Femur (tissue), 1 donor: Measurements from ENCODE around the gene RFX8.
"Not testable (repeated sequence)": the region's sequence is repeated elsewhere in the genome, so short reads cannot be mapped to it uniquely, and the experiment has no call there.

ENCODE experiments used
- DNase-seq: peaks from one replicate; pipeline ENCODE4 v3.0.0-alpha.2; 2017

Gene RFX8

DNA sequence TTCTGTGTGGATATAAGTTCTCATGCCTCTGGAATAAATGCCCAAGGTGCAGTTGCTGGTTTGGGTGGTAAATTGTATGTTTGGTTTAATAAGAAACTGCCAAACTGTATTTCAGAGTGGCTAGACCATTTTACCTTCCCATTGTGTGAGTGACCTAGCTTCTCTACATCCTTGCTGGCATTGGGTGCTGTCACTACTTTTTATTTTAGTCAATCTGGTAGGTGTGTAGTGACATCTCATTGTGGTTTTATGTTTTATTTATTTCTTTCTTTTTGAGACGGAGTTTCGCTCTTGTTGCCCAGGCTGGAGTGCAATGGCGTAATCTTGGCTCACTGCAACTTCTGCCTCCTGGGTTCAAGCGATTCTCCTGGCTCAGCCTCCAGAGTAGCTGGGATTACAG is 36.4 kb downstream of the RFX8 start:
- DNase-seq: not testable (repeated sequence)

DNA sequence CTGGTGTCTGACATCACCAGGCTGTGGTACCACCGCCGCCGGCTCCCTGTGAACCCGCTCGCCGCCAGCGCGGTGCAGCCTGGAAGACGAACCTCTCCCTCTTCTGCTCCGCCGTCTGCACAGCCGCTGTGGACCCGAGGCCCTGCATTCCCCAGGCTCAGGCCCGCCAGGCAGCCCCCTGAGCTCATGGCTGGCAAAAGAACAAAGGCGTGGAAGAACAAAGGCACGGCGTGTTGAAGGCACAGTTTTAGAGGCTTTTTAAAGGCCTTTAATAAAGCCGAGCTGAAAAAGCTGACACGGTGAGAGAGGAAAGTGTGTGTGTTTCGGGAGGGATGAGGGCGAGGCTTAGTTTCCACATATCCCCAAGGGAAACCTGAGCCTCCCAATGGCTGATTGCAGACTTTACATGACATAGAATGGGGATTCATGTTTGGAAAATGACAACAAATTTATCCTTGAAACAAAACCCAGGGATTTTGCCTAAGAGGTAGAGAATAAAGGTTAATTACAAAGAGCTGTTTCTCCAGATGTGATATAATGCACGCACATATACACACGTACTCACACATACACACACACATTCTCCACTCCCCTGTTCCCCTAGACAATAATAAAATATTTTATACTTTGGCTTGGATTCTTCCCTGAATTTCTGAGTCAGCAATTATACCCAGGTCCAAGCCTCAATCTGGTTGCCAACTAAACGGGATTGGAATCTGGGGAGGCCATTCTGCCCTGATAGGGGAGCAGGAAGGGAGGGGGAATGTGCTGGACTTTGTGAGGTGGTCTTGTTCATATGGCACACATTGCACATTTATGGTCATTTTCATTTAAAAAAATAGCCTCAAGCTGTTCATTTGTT is 39.7 kb downstream of the RFX8 start:
- peak; percentile 57 for DNase-seq

DNA sequence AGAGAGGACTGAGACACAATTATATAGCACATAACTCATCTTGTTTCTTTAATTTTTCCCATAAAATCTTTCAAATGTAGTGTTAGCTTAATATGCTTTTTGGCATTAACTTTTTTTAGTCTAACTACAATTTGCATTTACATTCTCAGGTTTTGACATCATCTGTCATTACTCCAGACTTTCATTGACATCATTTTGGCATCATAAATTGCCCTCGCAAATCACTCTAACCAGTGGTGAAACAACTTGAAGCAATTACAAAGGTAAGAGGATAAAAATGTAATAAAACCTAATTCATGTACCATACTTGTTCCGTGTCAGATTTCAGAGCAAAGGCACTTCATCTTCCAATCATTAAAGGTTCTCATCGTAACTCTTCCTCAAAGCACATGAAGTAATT is 41.4 kb downstream of the RFX8 start:
- DNase-seq: no peak

DNA sequence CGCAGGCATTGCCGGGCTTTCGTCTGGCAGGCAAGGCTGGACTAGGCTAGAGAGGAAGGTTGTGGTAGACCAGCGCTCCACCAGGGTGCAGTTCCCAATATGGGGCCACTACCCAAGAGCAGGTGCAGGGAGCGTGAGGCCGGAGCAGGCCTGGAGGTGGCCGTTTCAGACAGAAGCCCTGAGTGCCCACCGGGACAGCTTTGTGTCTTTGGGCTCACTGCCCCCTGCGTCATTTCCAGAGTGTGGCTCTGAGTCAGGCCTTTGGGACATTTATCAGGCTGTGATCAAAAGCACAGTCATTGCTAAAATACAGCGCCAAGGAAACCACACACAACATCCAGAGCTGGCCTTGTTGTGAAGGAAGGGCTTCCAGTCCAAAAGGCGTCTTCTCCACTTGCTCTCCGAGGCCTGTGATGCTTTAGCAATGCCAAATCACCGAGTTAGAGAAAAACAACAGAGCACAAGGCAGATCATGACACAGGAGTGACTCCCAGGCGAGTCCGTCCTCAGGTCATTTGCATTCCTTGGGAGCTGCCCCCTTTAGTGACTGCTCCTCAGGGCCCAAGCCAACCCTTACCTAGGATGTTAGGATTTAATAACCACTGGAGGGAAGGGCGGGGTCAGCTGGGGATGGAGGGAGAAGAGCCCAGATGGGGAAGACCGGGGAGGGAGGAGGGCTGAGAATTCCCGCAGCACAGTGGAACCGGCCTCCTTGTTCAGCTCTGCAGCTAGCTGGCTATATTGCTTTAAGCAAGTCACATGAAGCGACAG is 42.3 kb downstream of the RFX8 start:
- no peak for DNase-seq

DNA sequence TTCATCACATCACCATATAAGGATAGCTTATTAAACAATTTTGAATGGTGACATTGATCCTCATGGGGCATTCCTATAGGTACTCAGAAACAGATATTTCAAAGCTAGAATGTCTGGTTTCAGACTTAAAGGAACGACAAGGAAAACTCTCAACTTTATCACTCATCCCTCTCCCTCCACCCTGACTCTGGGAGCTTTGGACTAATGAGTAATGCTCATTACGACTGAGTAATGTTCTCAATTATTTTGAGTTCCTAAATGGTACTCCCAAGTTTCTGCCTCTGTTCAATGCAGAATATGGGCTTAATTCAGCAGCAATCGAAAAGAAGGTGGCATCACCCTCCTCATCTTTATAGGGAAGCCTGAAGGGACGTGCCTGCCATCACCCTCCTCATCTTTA is 43.4 kb downstream of the RFX8 start:
- DNase-seq: no peak

DNA sequence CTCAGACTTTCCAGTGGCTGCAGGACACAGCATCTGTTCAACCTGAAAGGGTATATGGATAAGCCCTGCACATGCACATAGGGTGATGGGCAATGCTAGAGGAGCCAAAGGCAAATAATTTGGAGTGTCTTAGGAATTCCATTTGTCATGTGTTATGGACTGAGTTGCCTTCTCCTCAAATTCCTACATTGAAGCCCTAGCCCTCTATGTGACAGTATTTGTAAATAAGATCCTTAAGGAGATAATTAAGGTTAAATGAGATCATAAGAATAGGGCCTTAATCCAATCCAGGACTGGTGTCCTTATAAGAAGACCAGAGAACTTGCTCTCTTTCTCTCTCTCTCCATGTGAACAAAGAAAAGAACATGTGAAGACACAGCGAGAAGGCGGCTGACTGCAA is 44.8 kb downstream of the RFX8 start:
- DNase-seq: no peak

DNA sequence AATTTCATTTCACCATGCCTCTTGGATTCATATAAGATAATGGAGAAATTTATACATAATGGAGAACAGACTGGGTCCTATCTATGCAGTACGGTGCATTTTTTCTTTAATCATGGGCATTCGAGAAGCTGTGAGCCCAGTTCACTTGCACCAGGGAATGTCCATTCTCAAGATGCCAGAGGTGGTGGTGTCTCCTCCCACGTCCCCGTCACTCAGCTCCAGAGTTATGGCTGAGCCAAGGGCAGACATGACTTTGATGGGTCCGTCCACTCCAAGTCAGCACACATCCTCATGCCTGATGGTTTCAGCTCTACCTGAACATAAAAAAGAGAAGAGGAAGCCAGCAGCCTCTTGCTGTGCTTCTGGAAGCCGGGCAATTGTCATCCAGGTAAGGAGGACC is 45.5 kb downstream of the RFX8 start:
- DNase-seq: no peak

DNA sequence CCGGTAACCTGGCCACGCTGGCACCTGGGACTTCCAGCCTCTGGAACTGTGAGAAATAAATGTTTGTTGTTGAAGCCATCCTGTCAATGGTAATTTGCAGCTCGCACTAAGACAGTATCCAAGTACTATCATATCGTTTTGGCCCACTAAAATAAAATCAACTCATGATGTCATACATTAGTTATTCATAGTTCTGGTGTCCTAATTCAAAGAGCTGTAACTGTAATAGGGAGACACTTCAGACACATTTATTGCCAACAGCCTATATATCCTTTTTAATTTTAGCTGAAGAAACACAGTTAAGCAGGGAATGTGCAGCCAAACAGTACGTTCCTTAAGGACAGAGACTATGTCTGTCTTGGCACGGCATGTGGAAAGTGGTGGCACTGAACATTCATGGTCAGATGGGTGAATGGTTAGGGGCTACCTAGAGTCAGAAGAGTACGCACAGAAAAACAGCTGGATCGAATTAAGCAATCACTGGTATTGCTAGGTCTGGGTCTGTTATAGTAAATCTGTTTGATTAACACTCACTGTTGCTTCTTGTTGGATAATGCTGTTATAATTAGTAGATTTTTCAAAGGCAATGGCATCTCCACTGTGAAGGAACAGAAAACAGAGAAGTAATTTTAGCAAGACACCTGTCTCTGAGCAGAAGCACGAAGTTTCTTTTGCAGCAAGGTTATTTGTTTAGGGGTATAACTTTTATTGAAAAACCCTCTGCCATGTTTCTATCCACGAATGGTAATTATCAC is 46.3 kb downstream of the RFX8 start:
- DNase-seq: no peak

DNA sequence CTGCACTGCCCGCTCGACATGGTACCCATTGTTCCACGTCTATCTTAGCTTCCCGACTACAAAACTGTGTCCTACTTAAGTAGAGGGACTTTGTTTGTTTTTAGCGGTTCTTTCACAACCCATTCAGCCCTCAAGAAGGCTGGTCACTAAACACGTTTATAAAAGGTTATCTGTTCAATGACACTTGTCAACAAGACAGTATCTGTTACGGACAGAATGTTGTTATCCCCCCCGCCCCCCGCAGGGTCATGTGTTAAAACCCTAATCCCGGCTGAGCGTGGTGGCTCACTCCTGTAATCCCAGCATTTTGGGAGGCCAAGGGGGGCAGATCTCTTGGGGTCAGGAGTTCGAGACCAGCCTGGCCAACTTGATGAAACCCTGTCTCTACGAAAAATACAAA is 47.2 kb downstream of the RFX8 start:
- no peak for DNase-seq

DNA sequence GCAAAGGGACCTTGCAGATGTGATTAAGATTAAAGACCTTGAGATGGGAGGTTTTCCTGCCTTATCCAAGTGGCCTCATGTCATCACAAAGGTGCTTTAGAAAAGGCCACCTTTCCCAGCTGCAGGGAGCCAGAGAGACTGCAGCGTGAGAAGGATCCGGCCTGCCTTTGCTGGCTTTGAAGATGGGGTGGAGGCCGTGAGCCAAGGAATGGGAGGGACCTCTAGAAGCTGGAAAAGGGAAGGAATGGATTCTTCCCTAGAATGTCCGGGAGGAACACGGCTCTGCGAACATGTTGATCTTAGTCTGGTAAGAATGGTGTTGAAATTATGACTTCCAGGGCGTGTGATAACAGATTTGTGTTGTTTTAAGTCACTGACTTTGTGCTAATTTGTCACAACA is 47.7 kb downstream of the RFX8 start:
- DNase-seq: no peak

DNA sequence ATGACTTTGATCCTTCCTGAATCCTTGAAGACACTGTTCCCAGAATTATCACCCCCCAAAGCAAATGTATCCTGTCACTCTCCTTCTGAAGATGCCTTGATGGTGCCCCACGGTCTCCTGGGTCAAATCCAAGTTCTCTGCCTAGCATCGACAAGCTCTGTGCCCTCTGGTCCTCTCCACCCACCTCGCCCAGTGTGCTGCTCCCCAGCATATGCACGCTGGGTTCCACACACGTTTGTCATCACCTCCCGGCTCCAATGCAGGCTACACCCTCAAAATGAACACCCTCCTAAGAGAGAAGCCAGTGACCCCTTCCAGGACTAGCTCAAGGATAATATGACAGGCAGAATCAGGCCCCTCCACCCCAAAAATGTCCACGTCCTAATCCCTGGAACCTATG is 48.1 kb downstream of the RFX8 start:
- DNase-seq: no peak

DNA sequence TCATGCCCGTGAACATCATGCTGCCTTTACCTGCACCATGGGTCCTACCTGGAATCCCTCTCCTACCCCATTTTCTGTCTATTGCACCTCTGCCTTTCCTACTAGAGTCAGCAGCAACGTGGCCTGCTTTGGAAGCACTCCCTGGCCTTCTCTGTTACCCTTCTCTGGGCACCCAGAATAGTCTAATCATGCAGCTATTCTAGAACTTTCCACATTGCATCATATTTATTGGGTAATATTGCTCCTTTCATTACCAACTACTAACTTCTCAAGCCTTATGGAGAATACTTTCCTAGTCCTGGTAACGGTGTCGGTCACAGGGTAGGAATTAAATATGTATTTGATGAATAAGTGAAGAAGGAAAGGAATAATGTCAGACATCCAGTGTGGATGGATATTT is 54.3 kb downstream of the RFX8 start:
- no peak for DNase-seq

DNA sequence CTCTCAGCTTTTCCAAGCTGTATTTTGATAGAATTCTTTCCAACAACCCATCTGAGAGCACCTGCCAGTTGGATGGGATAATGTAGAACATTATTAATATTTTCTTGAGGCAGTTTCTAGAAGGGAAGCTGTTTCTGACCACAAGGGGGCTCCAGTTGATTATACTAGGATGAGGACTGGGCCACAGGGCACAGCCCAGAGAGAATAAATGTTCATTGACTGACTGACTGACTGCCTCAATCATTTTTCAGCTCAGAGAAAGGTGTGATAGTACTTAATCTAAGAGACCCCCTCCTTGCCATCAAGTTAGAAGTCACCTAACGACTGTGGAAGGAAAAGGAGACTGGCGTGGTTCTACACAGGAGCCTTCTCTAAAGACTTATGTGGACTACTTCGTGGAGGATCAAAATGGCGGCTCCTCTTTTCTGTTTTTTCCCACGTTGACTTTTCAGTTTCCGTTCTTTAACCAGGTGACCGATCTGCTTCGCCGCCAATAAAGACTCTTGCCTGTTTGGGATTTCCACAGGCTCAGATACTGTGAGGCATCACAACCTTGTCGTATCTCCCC is 55.7 kb downstream of the RFX8 start:
- DNase-seq: peak; percentile 63

DNA sequence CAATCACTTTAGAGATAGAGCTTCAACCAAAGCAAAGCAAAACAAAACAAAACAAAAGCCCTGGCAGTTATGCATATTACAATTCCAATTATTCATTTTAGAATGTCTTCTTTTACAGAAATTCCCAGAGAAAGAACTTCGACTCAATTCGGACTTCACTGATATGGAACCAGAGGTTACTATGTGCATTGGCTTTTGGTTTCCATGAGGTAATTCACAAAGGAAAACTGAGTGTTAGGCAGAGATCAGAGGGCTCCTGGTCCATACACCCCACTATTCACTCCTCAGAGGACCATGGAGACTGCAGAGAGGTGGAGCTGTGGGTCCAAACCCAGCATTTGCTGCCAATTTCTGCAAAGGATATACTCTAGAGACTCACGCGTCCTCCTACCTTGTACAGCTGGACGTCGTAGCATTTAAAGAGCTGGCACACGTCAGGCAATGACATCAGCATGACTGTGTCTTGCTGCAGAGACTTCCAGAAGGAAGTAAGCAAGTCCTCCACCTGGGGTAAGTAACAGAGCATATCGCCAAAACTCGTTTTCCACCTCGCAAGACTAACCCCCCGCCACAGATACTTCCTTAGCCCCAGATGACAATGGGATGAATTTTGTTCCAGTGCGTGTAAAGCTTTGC is 56.3 kb downstream of the RFX8 start:
- peak; percentile 47 for DNase-seq

DNA sequence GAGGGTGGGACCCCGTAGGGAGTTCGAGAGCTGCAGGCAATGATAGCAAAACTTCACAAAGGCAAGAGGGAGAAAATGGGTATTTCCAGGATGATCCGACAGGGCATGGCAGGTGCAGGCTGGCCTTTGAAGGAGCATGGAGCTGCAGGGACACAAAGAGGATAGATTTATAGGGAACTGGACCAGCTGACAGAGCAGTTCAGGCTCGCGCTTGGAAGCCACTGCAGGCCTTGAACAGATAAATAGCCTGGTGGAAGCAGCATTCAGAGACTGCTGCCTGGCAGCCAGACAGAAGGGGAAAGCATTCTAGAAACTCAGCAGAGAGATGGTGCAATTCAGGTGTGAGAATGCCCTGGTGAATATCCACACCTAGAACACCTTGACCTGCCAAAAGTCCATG is 58.3 kb downstream of the RFX8 start:
- DNase-seq: no peak

DNA sequence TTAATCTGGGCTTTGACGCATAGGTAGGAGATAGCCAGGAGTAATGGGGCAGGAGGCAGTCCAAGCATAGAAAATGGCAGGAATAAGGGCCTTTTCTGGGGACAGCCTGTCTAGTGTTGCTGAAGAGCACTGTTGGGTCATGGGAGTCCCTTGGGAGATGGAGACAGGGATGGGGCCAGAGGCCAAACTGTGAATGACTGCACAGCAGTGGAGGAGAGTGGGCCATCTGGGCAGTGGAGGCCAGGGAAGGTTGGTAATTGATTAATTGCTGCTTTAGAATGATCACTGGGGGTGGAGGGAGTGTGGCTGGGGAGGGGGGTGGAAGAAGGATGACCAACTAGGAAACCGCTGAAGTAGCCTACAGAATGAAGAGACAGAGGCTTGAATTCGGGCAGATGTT is 59.0 kb downstream of the RFX8 start:
- DNase-seq: no peak

DNA sequence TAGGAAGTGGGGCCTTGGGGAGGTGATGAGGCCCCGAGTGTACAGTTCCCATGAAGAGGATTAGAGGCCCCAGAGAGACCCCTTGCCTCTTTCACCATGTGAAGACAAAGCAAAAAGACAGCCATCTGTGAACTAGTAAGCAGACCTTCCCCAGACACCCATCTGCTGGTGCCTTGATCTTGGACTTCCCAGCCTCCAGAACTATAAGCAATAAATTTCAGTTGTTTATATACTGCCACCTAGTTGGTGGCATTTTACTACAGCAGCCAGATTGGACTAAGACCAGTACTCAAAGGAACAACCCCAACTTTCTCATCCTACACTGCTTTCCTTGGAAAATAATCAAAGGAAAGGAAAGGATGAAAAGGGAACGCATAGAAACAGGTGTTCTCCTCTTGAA is 59.7 kb downstream of the RFX8 start:
- DNase-seq: no peak

DNA sequence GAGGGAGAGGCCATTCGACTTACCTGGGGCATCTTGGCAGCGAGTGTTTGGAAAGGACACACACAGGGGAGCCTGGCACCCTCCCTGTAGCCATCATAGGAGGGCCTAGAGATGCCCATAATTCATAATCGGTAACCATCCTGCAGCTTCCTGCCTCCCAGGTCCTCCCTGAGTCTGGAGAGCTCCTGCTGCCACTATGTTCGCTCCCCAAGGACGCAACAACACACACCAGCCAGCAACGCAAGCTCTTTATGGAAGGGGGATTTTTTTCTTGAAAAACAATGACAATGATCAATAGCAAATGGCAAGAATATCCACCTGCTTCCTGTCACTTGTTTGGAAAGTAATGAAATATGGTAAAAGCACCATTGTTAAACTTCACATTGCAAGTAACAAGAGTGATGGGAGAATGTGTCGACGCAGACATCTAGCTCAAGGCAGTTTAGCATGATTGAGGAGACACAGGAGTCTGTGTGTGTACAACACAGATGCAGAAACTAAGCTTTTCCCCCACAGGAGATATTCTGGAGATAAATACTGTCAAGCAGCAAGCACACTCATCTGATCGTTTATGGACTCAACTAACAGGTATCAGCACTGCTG is 62.7 kb downstream of the RFX8 start:
- no peak for DNase-seq

DNA sequence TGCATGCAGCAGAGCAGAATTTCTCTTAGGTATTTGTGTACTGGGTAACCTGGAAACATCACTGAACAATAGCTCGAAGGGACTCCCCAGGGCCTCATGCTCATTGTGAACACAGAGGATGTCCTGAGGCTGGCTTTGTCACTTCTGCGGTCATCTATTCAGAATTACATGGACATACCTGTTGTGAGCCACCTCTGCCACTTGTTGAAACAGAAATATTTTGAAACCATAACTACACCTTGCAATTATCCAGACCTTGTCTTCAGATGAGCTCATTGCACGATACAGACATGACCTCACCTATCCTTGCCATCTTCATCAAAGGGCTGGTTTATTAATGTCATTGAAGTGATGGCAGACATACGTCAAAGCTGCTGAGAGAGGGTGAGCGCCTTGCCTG is 64.2 kb downstream of the RFX8 start:
- DNase-seq: no peak

DNA sequence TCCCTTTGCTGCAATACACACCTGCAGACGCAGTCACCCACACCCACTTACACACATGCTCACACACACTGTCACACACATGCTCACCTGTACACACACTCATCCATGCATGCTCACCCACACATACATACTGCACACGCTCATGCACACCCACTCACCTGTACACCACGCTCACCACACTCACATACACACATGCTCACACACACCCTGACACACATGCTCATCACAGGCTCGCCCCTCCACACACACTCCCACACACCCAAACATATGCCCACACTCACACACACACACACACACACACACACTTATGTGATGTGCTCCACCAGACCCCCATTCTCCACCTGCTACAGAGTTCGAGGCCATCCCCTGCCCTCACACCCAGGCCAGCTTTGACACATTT is 64.8 kb downstream of the RFX8 start:
- no peak for DNase-seq

DNA sequence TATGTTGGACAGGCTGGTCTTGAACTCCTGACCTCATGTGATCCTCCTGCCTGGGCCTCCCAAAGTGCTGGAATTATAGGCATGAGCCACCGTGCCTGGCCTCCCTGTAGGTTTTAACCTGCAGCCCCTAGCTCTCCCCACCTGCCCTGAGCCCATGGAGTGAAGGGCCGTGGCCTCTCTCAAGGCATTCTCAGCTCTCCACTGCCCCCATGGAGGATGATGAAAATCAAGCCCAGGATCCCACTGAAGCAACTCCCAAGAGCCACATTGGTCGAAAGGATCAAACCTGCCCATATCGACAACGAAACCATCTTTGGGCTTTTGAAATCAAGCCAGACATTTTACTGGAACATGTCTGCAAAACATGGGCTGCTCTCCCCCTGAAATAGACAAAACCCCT is 65.2 kb downstream of the RFX8 start:
- no peak for DNase-seq

DNA sequence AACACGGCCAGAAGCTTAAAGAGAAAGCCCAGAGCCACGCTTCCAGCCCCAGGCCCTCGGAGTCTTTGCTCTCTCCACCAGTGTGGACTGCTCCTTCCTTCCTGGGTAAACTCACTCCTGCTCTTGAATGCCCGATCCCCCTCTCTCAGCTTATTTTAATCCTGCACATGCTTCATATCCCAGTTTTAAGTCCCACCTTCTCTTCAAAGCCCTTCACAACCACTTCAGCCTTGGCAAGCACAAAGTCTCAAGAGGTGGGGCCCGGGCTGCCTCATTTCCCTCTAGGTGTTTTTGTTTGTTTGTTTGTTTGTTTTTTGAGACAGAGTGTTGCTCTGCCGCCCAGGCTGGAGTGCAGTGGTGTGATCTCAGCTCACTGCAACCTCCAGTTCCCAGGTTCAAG is 66.0 kb downstream of the RFX8 start:
- no peak for DNase-seq
